GM19238 (cell line): ENCODE results near the gene CBFB.
"Not testable (repeated sequence)": the region's sequence is repeated elsewhere in the genome, so short reads cannot be mapped to it uniquely, and the experiment has no call there.

Source experiments
- DNase-seq: peaks from one replicate; pipeline ENCODE4 v3.0.0; 2011; ENCODE audit warnings: low spot score; ENCODE audit not compliant: insufficient read length

Gene CBFB

DNA sequence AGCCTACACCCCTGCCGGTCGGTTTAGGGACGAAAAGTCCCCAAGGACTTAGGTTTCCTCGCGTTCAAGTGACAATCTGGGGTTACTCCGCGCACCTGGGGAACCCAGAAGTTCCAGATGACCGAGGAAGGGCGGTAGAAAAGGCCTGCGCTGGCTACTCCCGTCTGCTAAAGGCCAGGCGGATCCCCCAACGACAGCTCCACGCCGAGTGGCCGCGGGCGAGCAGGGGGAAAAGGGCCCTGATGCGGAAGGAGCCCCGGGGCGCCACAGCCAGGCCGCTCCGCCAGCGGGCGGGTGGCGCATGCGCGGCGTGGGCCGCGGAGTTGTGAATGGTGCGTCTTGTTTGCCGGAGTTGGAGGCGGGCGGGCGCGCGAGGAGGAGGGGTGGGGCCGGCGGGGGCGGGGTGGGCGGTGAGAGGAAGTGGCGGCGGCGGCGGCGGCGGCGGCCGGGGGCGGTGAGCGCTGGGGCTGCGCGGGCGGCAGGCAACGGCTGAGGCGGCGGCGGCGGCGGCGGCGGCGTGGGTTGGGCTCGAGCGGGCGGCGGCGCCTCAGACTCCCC is at the start of gene CBFB:
Gene CBFB (plus strand): TSS at position 454 of the 558 bp plus-strand sequence. CDS start 259 bp downstream, outside the sequence.
- DNase-seq = peak; percentile 98

DNA sequence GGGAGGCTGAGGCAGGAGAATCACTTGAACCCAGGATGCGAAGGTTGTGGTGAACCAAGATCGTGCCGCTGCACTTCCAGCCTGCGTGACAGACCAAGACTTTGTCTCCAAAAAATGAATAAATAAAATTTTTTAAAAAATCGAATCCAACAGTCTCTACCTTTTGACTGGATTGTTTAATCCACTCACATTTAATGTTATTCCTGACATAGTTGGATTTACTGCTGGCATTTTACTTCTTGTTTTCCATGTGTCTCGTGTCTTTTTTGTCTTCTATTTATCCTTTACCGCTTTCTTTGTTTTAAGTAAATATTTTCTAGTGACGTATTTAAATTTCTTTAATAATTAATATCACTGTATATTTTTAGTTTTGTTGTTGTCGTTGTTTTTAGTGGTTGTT is 45.9 kb upstream of the CBFB start:
- no peak for DNase-seq

DNA sequence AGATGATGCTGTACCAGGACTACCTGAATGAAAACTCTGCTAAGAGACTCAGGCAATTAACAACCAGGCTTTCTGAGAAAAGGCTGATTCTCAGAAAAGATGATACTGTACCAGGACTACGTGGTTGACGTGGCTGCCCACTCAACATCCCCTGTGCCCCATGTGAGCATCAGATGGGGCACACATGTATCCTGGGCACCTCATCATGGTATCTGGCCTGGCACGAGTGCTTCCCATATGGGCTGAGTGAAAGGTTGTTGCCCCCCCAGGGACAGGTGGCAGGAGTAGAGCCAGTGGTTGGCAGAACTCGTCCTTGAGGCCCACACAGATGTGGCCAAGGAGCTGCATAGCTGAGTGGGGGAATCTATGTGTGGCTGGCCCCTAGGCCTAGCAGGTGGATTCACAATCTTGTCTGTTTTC is 44.0 kb upstream of the CBFB start:
- DNase-seq = no peak

DNA sequence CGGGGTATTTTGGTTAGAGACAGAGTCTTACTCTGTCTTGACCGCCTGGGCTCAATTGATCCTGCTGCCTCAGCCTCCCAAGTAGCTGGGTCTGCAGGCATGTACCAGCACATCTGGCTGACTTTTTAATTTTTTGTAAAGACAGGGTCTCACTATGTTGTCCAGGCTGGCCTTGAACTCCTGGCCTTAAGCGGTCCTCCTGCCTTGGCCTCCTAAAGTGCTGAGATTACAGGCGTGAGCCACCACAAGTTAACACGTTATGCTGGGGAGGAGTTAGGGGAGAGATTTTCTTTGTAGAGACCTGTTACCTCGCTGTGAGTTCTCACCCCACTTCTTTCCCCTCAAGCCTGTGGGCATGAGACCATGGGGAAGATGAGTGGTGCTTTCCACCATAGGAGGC is 42.4 kb upstream of the CBFB start:
- no peak for DNase-seq

DNA sequence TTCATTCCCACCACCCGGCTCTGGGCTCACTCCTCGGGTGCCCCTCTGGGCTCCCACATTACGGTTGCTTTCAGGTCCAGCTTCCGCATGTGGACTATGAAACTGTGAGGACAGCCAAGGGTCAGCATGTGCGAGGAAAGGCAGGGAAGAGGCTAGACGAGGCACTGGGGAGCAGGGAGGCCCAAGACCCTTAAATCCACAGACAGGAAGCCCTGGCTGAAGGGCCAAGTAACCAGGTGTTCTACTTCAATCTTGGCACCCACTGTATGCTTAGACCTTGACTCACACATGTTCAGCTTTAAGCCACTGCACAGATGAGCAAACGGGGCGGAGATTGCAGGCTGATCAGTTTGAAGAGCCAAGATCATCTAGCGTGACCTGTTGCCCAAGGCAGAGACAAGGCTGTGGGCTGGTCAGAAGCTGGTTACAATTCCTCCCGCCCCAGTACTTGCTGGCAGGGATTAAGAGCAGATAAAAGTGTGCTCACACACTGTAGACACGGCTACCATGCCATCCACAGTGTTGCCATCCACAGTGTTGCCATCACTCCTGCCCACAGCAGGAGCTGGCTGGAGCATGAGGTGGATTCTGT is 40.7 kb upstream of the CBFB start, which contains the start of gene CES4A:
Gene CES4A (plus strand): TSS at position 393 of the 592 bp plus-strand sequence. CDS start 184 bp downstream, at position 577.
- DNase-seq = no peak

DNA sequence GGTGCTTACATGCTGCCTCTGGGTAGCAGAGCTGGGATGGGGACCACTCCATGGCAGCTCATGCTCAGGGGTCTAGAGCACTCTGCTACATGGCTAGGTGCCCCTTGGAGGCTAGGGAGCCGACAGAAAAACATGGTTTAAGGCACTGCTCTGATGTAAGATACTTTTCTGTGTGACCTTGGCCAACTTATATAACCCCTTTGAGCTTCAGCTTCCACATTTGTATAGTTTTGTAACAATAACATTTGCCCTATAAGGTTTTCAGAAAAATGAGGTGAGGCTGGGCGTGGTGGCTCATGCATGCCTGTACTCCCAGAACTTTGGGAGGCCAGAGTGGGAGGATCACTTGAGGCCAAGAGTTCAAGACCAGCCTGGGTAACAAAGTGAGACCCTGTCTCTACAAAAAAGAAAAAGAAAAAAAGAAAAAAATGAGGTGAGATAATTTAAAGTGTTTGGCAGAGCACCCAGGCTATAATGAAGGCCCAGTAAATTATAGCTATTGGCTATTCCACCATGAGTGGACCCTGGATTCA is 37.3 kb upstream of the CBFB start:
- DNase-seq = no peak

DNA sequence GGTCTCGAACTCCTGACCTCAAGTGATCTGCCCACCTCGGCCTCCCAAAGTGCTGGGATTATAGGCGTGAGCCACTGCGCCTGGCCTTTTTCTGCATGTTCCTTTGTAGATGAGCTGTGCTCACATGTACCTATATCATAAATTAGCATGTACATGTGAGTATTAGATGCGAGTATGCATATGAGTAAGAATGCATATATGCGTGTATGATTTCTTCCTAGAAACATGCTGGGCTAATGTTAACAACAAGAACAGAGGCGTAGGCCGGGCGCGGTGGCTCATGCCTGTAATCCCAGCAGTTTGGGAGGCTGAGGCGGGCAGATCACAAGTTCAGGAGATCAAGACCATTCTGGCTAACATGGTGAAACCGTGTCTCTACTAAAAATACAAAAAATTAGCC is 35.4 kb upstream of the CBFB start:
- DNase-seq = not testable (repeated sequence)

DNA sequence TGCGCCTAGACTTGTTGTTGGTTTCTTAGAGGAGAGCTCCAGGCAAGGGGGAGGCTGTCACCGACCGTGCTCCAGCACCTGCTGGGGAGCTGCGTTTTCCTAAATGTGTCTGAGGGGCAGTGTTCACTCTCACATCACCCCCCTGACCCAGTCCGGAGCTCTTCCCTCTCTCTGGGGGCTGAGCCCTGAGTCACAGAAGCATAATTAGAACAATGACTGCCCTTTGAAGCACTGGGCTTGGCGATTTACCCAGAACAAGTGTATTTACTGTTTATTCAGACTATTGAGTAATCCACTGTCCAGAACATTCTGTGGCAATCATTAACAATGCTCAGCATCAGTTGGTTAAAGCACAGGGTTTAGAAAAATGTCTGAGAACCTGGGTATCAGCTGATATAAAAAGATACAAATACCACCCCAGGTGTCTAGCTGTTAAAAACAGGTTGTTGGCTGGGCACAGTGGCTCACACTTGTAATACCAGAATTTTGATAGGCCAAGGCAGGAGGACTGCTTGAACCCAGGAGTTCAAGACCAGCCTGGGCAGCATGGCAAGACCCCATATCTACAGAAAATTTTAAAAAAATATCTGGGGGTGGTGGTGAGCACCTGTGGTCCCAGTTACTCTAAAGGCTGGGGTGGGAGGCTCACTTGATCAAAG is 32.5 kb upstream of the CBFB start:
- DNase-seq = no peak

DNA sequence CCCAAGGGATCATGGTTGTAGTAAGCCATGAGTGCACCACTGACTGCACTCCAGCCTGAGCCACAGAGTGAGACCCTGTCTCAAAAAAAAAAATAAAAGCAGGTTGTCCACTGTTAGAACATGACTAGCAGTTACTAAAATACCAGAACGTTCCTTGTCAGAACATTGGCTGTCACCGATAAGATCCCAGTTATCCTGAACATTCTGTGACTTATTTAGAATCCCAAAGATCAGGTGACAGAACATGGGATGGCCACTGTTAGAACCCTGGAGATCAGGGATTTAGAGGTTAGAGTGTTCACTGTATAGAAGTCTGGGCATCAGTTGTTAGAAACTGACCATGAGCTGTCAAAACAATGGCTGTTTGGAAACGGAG is 32.0 kb upstream of the CBFB start:
- DNase-seq = no peak

DNA sequence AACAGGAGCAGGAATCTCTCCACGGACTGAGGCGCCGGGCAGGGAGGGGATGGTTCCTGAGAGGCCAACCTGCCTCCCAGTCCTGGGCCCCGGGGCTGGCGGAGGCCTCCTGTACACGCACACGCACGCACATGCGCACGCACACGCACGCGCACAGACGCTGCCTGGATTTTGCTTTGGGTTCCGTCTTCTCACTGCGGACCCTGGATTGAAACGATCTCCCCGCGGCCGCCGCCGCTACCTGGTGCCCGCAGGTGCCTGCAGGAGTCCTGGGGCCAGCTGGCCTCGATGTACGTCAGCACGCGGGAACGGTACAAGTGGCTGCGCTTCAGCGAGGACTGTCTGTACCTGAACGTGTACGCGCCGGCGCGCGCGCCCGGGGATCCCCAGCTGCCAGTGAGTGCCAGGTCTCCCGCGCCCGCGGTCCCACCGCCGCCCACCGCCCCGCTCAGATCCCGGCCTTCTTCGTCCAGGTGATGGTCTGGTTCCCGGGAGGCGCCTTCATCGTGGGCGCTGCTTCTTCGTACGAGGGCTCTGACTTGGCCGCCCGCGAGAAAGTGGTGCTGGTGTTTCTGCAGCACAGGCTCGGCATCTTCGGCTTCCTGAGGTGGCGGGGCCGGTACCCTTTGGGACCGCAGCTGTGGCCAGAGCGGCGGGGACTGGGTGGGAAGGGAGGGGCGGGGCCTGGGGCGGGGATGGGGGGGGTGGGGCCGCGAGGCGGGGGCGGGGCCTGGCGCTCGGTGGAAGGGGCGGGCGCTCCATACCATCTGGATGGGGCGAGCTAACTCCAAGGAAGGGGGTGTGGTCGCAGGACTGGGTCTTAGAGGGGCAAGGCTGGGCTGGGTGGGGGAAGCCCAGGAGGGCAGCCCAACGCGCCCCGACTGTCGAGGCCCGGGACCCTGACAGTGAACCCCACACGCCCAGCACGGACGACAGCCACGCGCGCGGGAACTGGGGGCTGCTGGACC is 28.3 kb upstream of the CBFB start:
- DNase-seq = no peak

DNA sequence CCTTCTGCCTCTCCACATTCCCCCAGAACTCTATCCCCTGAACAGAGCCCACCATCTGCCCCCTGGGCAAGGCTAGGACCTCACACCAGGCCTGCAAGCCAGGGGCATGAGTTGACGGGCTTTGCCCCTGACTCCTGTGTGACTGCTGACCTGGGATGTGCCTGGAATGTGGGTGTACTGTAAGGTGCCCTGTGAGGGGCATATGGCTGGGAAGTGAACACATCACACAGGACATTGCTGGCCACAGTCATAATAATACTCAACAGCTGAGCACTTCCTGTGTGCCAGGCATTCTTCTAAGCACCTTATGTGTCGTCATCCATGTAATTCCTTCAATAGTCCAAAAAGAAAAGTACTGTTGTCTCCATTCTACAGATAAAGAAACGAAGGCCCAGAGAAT is 27.2 kb upstream of the CBFB start:
- no peak for DNase-seq

DNA sequence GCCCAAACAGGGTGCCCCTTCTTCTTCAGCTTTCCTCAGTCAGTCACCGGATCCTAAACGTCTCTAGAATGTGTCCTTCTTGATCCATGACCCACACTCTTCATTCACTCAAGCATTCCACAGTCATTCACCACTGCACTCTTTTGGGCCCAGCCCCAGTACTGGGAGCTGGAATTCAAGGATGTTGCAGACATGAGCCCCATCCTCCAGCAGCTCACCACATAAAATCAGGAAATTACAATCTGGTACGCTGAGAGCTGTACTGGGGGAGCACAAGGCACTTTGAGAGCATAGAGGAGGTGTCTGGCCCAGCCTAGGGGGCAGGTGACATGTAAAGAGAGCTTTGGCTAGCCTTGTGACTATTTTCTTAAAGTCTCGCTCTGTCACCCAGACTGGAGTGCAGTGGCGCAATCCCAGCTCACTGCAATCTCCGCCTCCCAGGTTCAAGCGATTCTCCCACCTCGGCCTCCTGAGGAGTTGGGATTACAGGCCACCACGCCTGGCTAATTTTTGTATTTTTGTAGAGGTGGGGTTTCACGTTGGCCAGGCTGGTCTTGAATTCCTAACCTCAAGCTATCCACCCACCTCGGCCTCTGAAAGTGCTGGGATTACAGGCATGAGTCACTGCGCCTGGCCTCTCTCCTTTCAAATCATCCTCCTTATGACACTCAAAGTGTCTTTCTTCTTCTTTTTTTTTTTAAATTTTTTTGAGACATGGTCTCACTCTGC is 21.9 kb upstream of the CBFB start:
- no peak for DNase-seq

DNA sequence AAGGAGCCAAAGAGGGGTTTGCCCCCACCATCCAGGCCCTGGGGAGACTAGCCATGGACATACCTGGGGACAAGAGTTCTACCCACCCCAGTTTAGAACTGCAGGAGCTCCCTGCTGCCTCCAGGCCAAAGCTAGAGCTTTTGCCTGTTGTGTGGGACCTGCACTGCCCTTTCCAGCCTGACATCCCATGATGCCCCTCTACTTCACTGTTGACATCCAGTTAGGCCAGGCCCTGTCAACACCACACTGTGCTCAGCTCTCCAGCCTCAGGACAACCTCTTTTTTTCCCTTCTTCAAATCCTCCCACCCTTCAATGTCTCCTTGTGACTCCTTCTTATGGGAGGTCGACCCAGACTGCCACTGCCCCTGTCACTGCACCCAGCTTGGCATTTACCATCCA is 19.8 kb upstream of the CBFB start:
- no peak for DNase-seq

DNA sequence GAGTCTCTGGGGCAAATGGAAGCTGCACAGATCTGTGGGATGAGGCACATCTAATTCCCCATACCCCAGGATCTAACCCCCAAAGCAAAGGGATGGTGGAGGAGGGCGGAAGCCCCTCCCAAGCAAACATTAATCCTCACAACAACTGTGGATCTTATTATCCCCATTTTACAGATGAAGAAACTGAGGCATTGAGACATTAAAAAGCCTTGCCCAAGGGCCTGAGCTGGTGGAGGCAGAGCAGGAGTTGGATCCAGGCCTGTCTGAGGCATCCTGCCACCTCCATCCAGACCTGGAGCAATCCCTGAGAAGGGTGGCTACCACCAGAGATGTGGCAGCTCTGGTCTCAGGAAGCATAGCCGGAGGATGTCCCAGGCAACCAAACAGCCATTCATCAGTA is 17.7 kb upstream of the CBFB start:
- no peak for DNase-seq

DNA sequence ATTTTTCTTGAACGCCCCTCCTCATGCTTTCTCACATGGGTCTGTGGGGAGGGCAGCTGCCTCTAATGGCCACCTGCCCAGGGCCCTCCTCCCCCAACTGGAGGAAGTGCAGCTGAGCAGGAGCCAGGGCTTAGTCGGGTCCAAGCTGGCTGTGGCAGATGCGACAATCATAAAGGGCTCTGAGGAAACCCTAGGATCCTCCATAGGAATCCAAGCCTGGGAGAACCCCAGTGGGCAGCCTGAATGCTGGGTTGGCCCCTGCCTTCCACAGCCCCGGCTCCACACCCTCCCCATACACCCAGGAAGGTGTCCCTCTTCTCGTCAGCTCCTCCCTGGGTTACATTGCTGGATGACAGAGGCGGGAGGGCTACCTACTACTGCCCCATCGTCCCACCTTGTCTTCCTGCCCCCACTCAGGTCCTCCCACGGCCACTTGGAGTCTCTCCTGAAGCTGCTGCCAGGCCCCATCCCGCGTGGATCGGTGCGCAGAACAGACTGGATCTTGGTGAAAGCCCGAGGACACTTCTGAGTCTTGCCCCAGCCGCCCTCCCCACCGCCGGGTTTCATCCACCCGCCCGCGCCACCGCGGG is 15.6 kb upstream of the CBFB start:
- DNase-seq = no peak

DNA sequence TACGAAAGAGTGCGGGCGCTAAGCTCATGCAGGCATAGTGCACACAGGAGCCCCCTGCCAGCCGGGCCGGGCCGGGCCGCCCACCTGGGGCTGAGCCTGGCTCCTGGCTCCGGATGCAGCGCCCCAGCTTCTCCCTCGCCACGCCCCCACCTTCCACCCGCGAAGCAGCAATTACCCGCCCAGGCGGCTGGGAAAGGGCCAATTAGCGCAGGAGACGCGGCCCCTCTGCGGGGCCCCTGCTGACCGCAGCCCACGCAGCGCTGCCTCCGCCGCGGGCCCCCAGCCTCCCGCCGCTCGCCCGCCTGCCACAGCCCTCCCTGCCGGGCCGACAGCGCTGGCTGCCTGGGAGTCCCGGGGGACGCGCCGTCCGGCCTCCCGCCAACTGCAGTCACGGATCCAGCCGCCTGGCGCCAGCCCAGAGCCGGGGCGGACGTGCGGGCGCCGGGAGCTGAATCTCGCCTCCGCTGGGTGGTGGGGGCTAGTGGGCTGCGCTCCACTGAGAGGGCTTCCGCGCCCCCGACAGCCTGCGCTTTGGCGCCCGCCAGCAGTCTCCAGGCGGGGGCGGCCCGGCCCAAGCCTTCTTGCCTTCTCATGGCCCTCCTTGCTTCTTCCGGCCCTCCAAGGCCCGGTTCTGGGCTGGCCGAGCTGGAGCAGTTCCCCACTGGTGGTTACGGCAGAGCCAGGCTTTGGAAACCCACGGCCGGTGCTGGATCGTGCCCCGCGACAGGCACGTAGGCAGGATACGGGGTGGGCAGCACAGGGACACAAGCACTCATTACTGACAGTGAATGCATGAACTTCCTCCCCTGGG is 14.9 kb upstream of the CBFB start:
- DNase-seq = peak; percentile 38

DNA sequence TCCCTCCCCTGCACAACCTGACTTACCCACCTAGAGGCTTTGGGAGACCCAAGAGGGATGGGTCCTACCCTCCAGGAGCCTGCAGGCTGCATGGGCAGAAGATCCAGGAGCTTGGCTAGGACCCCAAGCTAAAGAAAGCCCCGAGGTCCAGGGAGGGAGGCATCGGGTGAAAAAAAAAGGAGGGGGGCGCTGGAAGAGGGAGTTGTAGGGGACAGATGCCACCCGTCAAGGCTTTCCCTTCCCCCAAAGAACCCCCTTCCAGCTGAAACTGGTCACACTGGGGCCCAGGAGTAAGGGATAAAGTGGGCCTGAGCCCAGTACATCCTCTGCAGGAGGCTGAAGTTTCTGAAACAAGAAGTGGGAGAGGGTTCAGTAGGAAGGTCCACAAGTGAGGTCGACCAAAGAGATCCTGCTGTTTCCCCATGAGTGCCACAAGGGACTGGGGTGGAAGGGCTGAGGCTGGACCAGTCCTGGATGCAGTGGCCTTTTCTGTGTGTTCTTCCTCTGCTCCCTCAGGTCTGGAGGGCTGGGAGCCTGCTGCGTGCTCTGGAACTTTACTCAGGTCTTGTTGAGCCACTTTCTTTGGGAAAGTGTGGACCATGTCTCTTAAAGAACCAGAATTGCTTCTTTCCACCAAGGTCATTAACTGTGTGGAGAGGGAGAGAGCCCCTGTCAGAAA is 14.2 kb upstream of the CBFB start:
- no peak for DNase-seq

DNA sequence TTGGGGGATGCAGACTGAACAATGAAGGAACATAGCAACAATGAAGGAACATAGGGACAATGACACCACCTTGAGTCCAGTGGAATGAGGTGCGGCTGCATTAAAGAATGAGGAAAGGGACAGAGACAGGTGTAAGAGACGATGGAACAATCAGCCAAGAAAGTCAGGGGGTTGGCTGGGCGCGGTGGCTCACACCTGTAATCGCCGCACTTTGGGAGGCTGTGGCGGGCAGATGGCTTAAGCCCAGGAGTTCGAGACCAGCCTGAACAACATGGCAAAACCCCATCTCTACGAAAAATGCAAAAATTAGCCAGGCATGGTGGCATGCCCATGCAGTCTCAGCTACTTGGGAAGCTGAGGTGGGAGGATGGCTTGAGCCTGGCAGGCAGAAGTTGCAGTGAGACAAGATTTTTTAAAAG is 13.6 kb upstream of the CBFB start:
- DNase-seq = no peak

DNA sequence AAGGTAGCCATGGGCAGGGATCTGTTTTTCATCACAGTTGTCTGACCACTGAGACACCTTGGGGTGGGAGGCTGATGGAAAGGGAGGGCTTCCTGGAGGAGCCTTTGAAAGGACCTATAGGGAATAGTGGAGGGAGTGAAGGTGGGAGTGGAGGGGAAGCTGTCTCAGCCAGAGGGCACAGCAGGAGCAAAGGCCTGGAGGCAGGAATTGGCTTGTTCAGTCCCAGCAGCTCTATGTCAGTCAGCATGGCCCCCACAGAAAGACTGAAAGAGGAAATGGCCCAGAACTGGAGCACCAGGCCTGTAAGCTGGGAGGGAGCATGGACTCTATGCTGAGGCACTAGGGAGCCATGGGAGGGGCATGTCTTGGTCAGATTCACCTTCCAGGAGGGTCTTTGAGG is 12.8 kb upstream of the CBFB start:
- DNase-seq = no peak
